ENCODE data around the gene SLC38A7. TPM values are rescaled to one million over a fixed set of nuclear protein-coding genes. Genes with fewer than 3 reads are reported as not detected.

The SLC38A7 gene
- total and polyA plus RNA-seq, 7 experiments from 2014 or later: 3.4 to 16.8 (median 12.6) TPM

DNA sequence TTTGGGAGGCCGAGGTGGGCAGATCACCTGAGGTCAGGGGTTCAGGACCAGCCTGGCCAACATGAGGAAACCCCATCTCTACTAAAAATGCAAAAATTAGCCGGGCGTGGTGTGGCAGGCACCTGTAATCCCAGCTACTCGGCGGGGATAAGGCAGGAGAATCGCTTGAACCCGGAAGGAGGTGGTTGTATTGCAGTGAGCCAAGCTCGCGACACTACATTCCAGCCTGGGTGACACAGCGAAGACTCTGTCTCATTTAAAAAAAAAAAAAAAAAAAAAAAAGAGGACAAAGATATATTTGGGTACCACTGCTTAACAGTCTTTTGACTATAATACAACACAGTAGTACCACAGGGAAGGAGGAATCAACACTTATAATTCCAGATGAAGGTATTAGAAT lies 64.2 kb downstream of the SLC38A7 start:
- Mint-ChIP-seq H3K4me3 (no peak overlapping the region), H3K4me1 (peaks cover 14 to 54% (median 41%) of the 10 kb centered on the region in 7 donors), H3K36me3 (peaks cover 6 to 32% (median 16%) of the 10 kb centered on the region in 5 donors), H3K27me3 (no peaks in the 10 kb centered on the region), H3K27ac (no peak overlapping the region), H3K9me3 (no peaks in the 10 kb centered on the region)
- Histone ChIP-seq H3K27me3 (ENCODE audit: control insufficient read depth in 2 of 2, insufficient read depth in 2 of 2, low read length in 2 of 2) (no peaks in the 10 kb centered on the region), H3K4me1 (ENCODE audit: control insufficient read depth in 2 of 2, insufficient read depth in 2 of 2, low read length in 2 of 2) (peaks cover 0 to 7% of the 10 kb centered on the region in 2 donors), H3K4me3 (ENCODE audit: low read length) (no peak overlapping the region), H3K9me3 (ENCODE audit: control insufficient read depth in 2 of 3, low read length in 3 of 3) (no peaks in the 10 kb centered on the region), H3K36me3 (ENCODE audit: control insufficient read depth in 2 of 3, insufficient read depth in 3 of 3, low read length in 3 of 3) (peaks cover 2 to 45% (median 11%) of the 10 kb centered on the region in 3 experiments), H3K27ac (ENCODE audit: low read depth, low read length) (no peak overlapping the region)
- intact Hi-C loops (cut with micrococcal nuclease): loop anchor here in 1 of 2 donors (10.0 kb wide), 1 partner anchor 1086 kb away; the partner anchor contains the start of gene CCDC102A
- POLR2A ChIA-PET: no interaction called here
- ATAC-seq: no peak
- CTCF ChIA-PET: no interaction called here
- no peak for DNase-seq

DNA sequence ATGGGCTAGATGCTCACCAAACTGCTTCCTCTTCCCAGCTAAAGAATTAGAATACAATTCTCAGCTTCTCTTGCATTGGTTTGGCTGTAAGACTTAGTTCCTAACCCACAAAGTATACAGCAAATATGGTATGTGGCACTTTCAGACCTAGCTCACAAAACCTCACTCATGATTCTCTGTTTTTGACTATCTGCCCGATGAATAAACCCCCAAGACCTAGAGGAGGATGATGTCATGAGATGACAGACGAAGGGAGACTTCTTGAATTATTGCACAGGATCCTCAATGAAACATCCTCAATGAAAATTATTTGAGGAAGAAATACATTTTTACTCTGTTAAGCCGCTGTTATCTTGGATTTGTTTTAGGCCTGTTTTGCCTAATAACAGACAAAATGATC lies 69.3 kb downstream of the SLC38A7 start:
- POLR2A ChIA-PET: no interaction called here
- H3K9me3 Mint-ChIP-seq: no peaks in the 10 kb centered on the region
- Histone ChIP-seq H3K4me3 (ENCODE audit: low read length) (no peak overlapping the region), H3K36me3 (ENCODE audit: control insufficient read depth in 2 of 3, insufficient read depth in 3 of 3, low read length in 3 of 3) (peaks cover 0 to 21% (median 0%) of the 10 kb centered on the region in 3 experiments), H3K27me3 (ENCODE audit: control insufficient read depth in 2 of 2, insufficient read depth in 2 of 2, low read length in 2 of 2) (no peaks in the 10 kb centered on the region), H3K27ac (ENCODE audit: low read depth, low read length) (no peak overlapping the region), H3K9me3 (ENCODE audit: control insufficient read depth in 2 of 3, low read length in 3 of 3) (no peaks in the 10 kb centered on the region), H3K4me1 (ENCODE audit: control insufficient read depth in 2 of 2, insufficient read depth in 2 of 2, low read length in 2 of 2) (peaks cover 0 to 11% of the 10 kb centered on the region in 2 donors)
- no peak for ATAC-seq
- H3K4me3 Mint-ChIP-seq: peak overlapping the region in 3 of 10 donors; percentile 6 to 32 (median 8)
- H3K4me1 Mint-ChIP-seq: peaks cover 15 to 50% (median 42%) of the 10 kb centered on the region in 7 donors
- peaks cover 6 to 22% (median 20%) of the 10 kb centered on the region in 5 donors for H3K36me3 Mint-ChIP-seq
- no peaks in the 10 kb centered on the region for H3K27me3 Mint-ChIP-seq
- intact Hi-C loops (cut with micrococcal nuclease): no loop called here
- CTCF ChIA-PET: no interaction called here
- DNase-seq: no peak
- H3K27ac Mint-ChIP-seq: peak overlapping the region in 4 of 9 donors; percentile 4 to 48 (median 22)

Other genes with a start within 250 kb of the SLC38A7 start
- gene NDRG4, start 184.6 kb downstream of the SLC38A7 start, total RNA-seq: 1 to 10 TPM; 1.1 to 5.3 (median 2.7) TPM
- 1 to 10 TPM in 1 of 2 donors, under 1 TPM in 1; 0.63 to 1.5 TPM for gene NDRG4, start 184.6 kb downstream of the SLC38A7 start, polyA plus RNA-seq
- gene SETD6, start 169.3 kb downstream of the SLC38A7 start, total RNA-seq: 10 to 100 TPM; 20.7 to 41.3 (median 39.0) TPM
- gene SETD6, start 169.3 kb downstream of the SLC38A7 start, polyA plus RNA-seq: 10 to 100 TPM in 1 of 2 donors, 1 to 10 TPM in 1; 9.8 to 13.3 TPM
- gene CNOT1, start 54.9 kb downstream of the SLC38A7 start, total RNA-seq: 100 to 1,000 TPM; 216 to 249 (median 236) TPM
- gene CNOT1, start 54.9 kb downstream of the SLC38A7 start, polyA plus RNA-seq: 100 to 1,000 TPM in 1 of 2 donors, 10 to 100 TPM in 1; 81.2 to 114 TPM
- gene GOT2, start 49.5 kb upstream of the SLC38A7 start, total RNA-seq: 10 to 100 TPM; 24.3 to 76.6 (median 38.0) TPM
- gene GOT2, start 49.5 kb upstream of the SLC38A7 start, polyA plus RNA-seq: 10 to 100 TPM; 64.7 to 90.1 TPM